Measurements from ENCODE around the gene RILPL2.
"Not testable (repeated sequence)": the region's sequence is repeated elsewhere in the genome, so short reads cannot be mapped to it uniquely, and the experiment has no call there.

Gene RILPL2

DNA sequence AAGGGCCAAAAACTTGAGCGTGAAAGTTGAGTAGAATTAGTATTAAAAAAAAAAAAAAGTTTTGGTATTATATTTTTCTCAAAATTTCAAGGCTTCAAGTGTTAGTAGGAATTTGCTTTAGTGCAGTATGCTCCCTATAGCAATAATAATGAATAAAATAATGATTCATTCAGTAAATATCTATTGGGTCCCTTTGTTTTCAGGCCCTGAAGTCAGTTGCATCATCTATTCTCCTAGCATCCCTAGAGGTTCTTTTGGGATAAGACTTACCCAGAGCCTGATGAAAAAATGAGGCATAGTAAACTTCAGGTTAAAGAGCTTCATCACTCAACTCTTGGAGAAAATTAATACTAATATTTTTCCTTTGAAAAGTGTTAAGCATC lies 51.5 kb downstream of the RILPL2 start:
- in situ Hi-C loops (cut with MboI; ENCODE audit: low sequenced_read_pairs), result no loop called here

DNA sequence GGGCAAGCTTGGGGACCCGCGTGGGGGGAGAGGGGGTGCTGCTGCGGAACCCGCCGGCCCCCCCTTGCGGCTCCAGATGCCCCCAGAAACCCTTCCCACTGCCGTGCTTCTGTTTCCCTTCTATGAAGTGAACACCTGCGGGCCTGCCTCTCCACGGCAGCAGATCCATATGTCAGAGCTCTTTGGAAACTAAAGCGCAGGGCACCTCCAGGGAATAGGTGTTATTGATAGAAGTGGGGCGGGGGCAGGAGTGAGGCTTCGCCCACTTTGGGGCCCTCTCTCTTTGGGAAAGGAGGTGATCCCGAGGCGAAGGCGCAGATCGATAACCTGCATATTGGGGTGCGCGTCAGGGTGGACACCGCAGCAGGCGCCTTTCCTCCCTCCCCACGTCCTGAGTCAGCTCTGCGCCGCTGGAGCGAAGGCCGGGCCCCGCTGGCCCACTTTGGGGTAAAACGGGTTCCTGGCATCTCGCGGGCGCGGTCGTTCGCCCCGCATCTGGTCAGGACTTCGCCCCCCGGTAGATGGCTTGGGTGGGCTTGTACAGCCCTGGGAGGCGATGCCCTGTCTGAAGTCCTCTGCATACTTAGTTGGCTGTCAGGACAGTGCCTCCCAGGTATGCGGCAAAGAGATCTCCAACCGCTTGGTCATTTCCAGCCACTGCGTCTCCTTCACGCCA lies 52.0 kb downstream of the RILPL2 start:
- in situ Hi-C loops (cut with MboI; ENCODE audit: low sequenced_read_pairs), result no loop called here

DNA sequence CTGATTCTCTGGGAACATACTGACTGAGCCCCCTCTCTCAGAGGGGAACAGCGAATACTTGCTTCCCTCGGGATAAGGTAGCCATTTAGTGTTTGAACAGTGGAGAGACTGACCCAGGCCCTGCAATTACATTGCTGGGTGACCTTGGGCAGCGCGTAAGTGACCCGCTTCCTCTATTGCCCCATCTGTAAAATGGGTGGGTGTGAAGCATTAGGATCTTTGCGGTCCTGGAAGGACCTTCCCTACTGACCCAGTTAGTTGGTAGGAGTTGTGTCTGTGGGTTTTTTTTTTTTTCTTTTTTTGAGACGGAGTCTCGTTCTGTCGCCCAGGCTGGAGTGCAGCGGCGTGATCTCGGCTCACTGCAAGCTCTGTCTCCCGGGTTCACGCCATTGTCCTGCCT lies 53.8 kb downstream of the RILPL2 start:
- in situ Hi-C loops (cut with MboI; ENCODE audit: low sequenced_read_pairs), result no loop called here

DNA sequence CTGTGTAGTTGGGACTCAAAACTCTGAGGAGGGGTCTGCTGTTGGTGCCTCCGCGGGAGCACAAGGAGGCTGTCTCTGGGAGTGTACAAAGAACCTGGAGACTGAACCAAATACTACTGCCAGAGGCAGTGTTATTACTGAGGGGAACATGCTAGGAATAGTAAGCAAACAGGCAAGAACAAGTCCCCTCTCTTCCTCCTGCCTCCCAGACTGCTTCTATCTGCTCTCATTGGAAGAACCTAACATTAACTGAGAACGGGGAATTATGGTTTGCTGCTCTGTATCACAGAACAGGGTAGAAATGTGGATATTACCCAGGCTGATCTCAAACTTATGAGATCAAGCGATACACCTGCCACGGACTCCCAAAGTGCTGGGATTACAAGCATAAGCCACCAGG lies 57.1 kb downstream of the RILPL2 start:
- in situ Hi-C loops (cut with MboI; ENCODE audit: low sequenced_read_pairs), result no loop called here

DNA sequence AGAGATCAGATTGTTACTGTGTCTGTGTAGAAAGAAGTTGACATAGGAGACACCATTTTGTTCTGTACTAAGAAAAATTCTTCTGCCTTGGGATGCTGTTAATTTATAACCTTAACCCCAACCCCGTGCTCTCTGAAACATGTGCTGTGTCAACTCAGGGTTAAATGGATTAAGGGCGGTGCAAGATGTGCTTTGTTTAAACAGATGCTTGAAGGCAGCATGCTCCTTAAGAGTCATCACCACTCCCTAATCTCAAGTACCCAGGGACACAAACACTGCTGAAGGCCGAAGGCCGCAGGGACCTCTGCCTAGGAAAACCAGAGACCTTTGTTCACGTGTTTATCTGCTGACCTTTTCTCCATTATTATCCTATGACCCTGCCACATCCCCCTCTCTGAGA lies 64.1 kb downstream of the RILPL2 start:
- in situ Hi-C loops (cut with MboI; ENCODE audit: low sequenced_read_pairs), result not testable (repeated sequence)

DNA sequence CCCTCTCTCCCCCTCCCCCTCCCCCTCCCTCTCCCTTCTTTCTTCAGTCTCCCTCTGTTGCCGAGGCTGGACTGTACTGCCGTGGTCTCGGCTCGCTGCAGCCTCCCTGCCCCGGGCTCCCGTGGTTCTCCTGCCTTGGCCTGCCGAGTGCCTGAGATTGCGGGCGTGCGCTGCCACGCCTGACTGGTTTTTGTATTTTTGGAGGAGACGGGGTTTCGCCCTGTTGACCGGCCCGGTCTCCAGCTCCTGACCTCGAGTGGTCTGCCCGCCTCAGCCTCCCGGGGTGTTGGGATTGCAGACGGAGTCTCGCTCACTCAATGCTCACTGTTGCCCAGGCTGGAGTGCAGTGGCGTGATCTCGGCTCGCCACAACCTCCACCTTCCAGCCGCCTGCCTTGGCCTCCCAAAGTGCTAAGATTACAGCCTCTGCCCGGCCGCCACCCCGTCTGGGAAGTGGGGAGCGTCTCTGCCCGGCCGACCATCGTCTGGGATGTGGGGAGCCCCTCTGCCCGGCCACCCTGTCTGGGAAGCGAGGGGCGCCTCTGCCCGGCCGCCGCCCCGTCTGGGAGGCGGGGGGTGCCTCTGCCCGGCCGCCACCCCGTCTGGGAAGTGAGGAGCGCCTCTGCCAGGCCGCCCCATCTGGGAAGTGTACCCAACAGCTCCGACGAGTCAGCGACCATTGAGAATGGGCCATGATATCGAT lies 64.7 kb downstream of the RILPL2 start:
- in situ Hi-C loops (cut with MboI; ENCODE audit: low sequenced_read_pairs), result not testable (repeated sequence)

DNA sequence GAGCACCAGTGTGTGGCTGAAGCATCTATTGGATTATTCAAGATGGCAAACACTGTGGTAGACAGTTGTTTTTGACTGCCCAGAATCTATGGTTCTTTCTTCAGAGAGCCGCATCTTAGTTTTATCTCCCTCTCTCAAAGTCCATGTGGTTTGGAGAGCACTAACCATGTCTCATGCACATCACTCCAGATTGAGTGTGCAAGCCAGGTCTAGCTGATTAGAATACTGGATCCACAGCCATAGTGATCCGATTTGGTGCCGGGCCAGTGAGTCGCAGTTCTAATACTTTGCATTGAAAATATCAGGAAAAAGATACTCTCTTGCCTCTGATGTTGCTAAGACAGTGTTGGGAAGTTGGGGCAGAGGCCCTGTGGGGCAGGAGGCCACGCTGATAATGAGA lies 67.3 kb downstream of the RILPL2 start:
- in situ Hi-C loops (cut with MboI; ENCODE audit: low sequenced_read_pairs), result no loop called here

DNA sequence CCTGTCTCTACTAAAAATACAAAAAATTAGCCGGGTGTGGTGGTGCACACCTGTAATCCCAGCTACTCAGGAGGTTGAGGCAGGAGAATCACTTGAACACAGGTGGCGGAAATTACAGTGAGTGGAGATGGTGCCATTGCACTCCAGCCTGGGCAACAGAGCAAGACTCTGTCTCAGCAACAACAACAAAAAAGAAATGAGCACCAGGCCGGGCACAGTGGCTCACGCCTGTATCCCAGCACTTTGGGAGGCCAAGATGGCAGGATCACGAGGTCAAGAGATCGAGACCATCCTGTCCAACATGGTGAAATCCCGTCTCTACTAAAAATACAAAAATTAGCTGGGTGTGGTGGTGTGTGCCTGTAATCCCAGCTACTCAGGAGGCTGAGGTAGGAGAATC lies 68.1 kb downstream of the RILPL2 start:
- in situ Hi-C loops (cut with MboI; ENCODE audit: low sequenced_read_pairs), result not testable (repeated sequence)

DNA sequence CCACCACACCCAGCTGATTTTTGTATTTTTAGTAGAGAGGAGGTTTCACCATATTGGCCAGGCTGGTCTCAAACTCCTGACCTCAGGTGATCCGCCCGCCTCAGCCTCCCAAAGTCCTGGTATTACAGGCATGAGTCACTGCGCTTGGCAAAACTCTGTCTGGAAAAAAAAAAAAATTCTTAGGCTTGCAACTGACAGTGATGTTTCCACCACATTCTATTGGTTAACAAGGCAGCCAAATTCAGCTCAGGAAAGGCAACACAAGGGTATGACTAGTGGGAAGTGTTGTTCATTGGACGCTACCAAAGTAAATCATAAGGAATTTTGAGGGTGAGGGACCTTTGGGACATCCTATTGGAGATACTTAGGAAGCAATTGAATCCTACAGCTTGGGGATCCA lies 69.0 kb downstream of the RILPL2 start:
- in situ Hi-C loops (cut with MboI; ENCODE audit: low sequenced_read_pairs), result no loop called here

Data from HL-60/S4 treated with retinoic acid at 250 ng/mL for 4 days and 3 days (cell line).